BJ (cell line): ENCODE measurements around the gene LST1. TPM values are rescaled to one million over a fixed set of nuclear protein-coding genes. Genes with fewer than 3 reads are reported as not detected.

Experiments used
- CTCF ChIA-PET: fragments of 350-600 bp; formaldehyde crosslinking; extraction: SDS; loops from one replicate; lab custom pipeline; 2021; ENCODE audit warnings: antibody characterized with exemption, inconsistent platforms; lab: Yijun Ruan, JAX
- POLR2A ChIA-PET: fragments of 300-600 bp; sonication (Branson Sonifier 250); formaldehyde crosslinking; extraction: SDS; loops from one replicate; lab custom pipeline; 2021; ENCODE audit warnings: antibody characterized with exemption; lab: Charles Lee
- DNase-seq: peaks from one replicate; pipeline ENCODE4 v3.0.0-alpha.2; 2011; ENCODE audit warnings: low read depth
- H3K27me3 ChIP-seq: 2 replicates; pipeline ENCODE4 v1.6.0; 2011; ENCODE audit warnings: low read length; ENCODE audit not compliant: control insufficient read depth, insufficient read depth
- H3K36me3 ChIP-seq: 2 replicates; pipeline ENCODE4 v1.5.1; 2011; ENCODE audit warnings: low read length; ENCODE audit not compliant: control insufficient read depth, insufficient read depth
- H3K4me3 ChIP-seq: 2 replicates; pipeline ENCODE4 v1.5.1; 2011; ENCODE audit warnings: low read depth, mild to moderate bottlenecking, control low read depth, low read length
- CTCF ChIP-seq: IDR thresholded peaks from 2 replicates; pipeline ENCODE4 v1.5.1; 2011; ENCODE audit warnings: low read depth, mild to moderate bottlenecking, control low read depth, inconsistent platforms, low read length, moderate library complexity; ENCODE audit not compliant: insufficient read depth
- polyA plus RNA-seq: library from polyadenylated mRNA; depleted of rRNA; stranded (reverse); fragments of >200 nt; gene quantifications from 2 replicates; pipeline ENCODE4 v1.2.3, GENCODE V29; 2011

LST1 gene
- polyA plus RNA-seq, 1 experiment, result 0.42 TPM

DNA sequence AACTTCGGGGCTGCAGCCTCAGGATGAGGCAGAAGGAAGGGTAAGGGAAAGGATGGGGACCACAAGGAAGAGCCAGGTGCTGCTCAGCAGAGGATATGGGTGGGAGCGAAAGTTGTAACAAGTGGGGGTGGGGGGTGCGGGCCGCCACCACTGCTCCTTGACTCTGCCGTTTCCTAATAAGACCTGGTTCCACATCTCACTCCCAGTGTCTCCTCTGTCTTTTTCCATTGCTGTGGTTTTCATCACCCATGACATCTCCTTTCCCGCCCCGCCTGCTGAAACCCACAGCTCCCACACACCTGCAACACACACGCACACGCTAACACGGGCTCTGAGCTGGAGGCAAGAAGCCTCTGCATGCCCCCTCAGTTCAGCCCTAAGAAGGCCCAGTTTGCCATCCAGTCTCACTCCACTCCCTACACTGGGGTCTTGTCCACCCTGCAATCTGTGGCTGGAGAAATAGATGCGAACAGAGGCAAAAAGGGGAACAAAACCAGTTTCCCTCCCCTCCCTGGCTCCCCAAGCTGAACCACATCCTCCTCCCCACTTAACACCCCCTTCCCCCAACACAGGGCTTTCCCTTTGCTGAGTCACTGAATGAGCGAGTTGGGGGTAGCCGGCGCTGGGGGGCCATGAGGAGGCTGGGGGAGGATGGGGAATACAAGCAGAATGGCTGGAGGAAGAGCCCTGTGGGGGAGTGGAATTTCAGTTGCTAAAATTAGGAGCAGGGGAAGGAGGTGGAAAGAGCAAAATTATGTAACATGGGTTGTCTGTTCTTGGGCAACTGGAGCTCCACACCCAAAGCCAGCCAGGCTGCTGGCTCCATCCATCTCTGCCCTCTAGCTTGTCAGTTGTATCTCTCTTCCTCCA, 27.2 kb upstream of the LST1 start:
- CTCF ChIA-PET, result interaction anchor here (0.7 to 3.6 kb wide), 7 partner anchors 11 to 38 kb away, joined by 3 to 29 read pairs (median 3); partner anchors contain the start of genes ATP6V1G2, DDX39B, LST1 and LTB
- DNase-seq, result no peak
- POLR2A ChIA-PET, result no interaction called here

GRCh38 chr6:31559606-31559957, 26.5 kb upstream of the LST1 start:
- ChIA-PET CTCF (interaction anchor here (0.7 to 3.6 kb wide), 7 partner anchors 12 to 37 kb away, joined by 3 to 29 read pairs (median 3); partner anchors contain the start of genes ATP6V1G2, DDX39B, LST1 and LTB), POLR2A (no interaction called here)
- Histone ChIP-seq H3K36me3 (peaks cover 16% of the 10 kb centered on the region), H3K4me3 (no peak overlapping the region), H3K27me3 (no peaks in the 10 kb centered on the region)
- no peak for DNase-seq
- no peak for TF ChIP-seq CTCF

More for the DNA sequence above, 27.2 kb upstream of the LST1 start:
- no peak for TF ChIP-seq CTCF
- Histone ChIP-seq H3K27me3 (no peaks in the 10 kb centered on the region), H3K4me3 (no peak overlapping the region), H3K36me3 (peaks cover 18% of the 10 kb centered on the region)

DNA sequence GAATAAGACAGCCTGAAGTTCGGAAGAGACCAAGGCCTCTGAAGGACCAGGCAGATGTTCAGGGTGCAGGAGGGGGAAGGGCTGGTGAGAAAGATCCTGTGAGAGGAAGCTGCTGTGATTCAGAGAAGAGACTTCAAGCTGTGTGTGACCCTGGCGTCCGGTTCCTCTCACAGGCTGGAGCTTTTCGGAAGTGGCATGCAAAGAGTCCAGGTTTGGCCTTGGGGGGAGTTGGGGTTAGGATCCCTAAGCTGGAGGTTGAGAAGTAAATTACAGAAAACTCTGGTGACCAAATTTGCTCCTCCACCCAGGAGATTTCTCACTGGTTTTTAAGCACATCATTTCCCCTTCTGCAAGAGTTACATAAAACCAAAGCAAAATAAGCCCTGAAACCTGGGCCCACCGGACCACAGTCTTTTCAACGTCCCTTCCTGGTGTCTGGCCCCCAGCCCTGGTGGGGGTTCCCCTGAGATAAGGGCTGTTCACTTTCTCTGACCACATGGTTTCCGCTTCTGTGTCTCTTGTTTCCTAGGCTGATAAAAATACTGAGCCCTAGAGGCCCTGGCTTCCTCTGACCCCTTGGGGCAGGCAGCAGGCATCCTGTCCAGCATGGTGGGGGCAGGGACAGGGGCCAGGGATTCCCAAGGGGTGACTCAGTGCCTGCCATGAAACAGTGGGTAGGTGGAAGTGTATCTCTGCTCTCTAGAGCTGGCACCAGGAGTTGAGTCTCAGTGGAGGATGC, 25.9 kb upstream of the LST1 start:
- CTCF ChIA-PET, result interaction anchor here (0.7 to 3.6 kb wide), 8 partner anchors 12 to 67 kb away, joined by 3 to 29 read pairs (median 3); partner anchors contain the start of genes ATP6V1G2, DDX39B, LST1 and LTB
- H3K36me3 ChIP-seq, result peaks cover 16% of the 10 kb centered on the region
- no peak overlapping the region for H3K4me3 ChIP-seq

GRCh38 chr6:31560697-31561058, 25.4 kb upstream of the LST1 start:
- CTCF ChIA-PET, result interaction anchor here (1.0 to 3.6 kb wide), 3 partner anchors 21 to 68 kb away, joined by 3 to 29 read pairs (median 18); partner anchors contain the start of gene LTB
- Histone ChIP-seq H3K4me3 (no peak overlapping the region), H3K27me3 (no peaks in the 10 kb centered on the region), H3K36me3 (peaks cover 16% of the 10 kb centered on the region)
- DNase-seq, result no peak
- POLR2A ChIA-PET, result no interaction called here
- no peak for TF ChIP-seq CTCF

More for the DNA sequence above, 25.9 kb upstream of the LST1 start:
- no peak for DNase-seq
- POLR2A ChIA-PET, result no interaction called here
- TF ChIP-seq CTCF, result no peak
- no peaks in the 10 kb centered on the region for H3K27me3 ChIP-seq
